Astrocyte of the spinal cord (primary cell): ENCODE results near the gene EHBP1.

Source experiments
- DNase-seq: peaks from one replicate; pipeline ENCODE4 v3.0.0; 2011; ENCODE audit warnings: low read depth, low spot score
- H3K4me3 ChIP-seq: 2 replicates; pipeline ENCODE4 v1.5.1; 2011; ENCODE audit warnings: low read depth, mild to moderate bottlenecking, low read length, moderate library complexity
- in situ Hi-C: cut with HindIII; loops from 2 replicates; pipeline ENCODE4 v1.10.0; 2017; ENCODE audit warnings: low sequenced_read_pairs
- TF ChIP-seq, protein P1 (sequence below): IDR thresholded peaks from 2 replicates; pipeline ENCODE4 v1.5.1; 2012; ENCODE audit warnings: low read depth, mild to moderate bottlenecking, low read length, inconsistent platforms

EHBP1 gene

DNA sequence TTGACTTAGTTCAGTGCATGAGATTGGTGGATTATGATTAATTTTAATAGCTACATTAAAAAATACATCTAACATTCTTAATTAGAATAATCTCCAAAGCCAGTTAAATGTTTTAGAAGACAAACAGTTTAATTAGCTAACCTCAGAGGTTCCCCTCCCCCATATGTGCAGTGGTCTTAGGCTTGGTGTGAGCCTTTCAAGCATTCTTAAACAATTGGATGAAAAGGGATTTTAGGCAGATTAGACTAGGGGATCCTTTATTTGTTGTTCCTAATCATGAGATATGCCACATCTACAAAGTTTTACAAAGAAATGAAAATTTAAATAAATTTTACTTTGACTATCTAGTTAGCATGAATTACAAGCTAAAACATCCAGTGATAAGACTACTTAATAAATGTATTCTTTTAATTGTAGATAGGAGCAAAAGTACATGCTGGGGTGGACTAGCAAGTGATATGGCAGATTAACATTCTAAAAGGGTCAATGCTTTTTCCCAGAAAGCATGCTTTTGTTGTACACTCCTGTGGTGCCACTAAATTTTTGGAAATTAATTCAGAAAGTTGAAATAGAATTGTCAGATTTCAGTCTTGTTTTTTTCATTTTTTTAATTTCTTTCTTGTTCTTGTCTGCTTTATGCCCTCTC lies 302.4 kb downstream of the EHBP1 start:
- TF ChIP-seq, protein P1, sequence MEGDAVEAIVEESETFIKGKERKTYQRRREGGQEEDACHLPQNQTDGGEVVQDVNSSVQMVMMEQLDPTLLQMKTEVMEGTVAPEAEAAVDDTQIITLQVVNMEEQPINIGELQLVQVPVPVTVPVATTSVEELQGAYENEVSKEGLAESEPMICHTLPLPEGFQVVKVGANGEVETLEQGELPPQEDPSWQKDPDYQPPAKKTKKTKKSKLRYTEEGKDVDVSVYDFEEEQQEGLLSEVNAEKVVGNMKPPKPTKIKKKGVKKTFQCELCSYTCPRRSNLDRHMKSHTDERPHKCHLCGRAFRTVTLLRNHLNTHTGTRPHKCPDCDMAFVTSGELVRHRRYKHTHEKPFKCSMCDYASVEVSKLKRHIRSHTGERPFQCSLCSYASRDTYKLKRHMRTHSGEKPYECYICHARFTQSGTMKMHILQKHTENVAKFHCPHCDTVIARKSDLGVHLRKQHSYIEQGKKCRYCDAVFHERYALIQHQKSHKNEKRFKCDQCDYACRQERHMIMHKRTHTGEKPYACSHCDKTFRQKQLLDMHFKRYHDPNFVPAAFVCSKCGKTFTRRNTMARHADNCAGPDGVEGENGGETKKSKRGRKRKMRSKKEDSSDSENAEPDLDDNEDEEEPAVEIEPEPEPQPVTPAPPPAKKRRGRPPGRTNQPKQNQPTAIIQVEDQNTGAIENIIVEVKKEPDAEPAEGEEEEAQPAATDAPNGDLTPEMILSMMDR, result no peak
- no peak for DNase-seq
- in situ Hi-C loops, result no loop called here
- no peak overlapping the region for H3K4me3 ChIP-seq

DNA sequence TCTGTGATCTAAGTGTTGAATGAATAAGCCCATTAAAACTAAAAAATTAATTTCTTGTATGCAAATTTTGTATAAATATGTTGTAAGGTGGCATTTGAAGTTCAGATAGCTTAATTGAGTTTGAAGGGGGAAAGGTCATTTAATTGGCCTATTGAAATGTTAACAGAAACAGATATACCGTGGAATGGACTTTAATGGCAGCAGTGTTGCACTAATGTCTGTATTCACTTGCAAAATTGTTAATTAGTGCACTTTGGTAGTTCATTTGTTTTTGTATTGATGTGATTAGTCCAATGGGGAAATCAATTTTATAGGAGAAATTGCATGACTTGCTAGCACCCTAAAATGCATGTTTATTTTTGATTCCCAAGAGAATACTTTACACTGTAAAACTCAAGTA lies 303.3 kb downstream of the EHBP1 start:
- TF ChIP-seq, protein P1, result no peak
- H3K4me3 ChIP-seq, result no peak overlapping the region
- no peak for DNase-seq
- in situ Hi-C loops, result no loop called here

DNA sequence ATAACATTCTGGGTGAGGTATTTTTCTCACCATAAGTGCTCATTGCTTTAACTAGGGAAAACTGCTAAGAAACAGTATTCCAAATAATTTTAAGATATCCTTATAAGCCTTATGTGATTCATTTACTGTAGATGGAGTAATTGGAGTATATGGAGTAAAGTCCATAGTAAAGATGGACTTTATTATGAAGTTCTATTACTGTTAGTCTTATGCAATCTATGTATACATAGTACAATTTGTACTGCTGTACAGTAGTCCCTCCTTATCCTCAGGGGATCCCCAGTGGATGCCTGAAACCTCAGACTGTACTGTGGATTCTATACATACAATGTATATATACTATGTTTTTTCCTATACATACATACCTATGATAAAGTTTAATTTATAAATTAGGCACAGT lies 304.0 kb downstream of the EHBP1 start:
- in situ Hi-C loops, result no loop called here
- TF ChIP-seq, protein P1, result no peak
- no peak overlapping the region for H3K4me3 ChIP-seq
- DNase-seq, result no peak

DNA sequence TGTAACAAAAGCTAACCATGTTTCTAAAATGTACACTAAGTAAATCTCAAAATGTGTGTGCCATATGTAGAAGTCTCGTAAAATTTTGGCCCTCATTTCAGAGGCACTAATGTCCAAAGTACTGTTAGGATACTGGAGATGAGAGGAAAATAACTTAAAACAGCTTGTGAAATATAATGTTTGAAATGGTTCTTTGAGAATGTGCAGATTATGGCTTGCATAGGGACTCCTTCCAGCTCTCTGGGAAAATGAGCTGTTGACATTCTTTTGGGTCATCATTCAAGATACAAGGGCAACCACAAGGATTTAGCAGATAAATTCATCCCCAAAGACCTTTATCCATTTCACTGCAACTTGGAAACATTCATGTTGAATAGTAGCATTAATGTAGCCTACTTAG lies 307.0 kb downstream of the EHBP1 start:
- in situ Hi-C loops, result no loop called here
- H3K4me3 ChIP-seq, result no peak overlapping the region
- DNase-seq, result no peak
- TF ChIP-seq, protein P1, result no peak

DNA sequence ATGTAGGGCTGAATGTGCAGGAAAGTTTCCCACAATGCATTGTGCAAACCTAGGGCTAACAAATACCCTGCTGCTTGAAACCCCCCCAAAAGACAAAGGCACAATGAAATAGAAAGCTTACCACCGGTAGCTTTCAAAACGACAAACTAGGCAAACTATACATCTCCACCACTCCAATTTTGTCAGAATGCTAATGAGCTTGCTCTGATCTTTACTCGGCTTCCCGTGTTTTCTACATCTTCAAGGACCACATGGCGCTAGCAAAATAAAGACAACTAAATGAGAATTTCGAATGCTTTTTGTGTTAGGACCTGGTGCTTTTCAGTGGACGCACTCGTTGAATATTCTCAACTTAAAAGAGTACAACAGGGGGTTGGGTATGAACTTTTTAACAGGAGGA lies 307.9 kb downstream of the EHBP1 start:
- no peak for DNase-seq
- TF ChIP-seq, protein P1, result no peak
- no peak overlapping the region for H3K4me3 ChIP-seq
- in situ Hi-C loops, result no loop called here

DNA sequence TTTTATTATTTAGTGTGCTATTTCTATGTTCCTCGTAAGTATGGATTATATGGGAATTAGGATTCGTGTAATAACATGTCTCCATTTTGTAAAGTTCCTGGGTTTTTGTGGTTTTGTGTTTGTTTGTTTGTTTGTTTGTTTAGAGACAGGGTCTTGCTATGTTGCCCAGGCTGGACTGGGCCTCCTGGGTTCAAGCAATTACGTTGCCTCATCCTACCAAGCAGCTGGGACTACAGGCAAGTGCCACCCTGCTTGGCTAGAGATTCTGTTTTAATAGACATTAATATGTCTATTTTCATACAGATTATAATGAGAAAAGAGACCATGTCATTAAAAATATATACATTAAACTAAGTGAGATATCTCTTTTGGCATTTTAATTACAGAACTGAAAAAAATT lies 309.9 kb downstream of the EHBP1 start:
- TF ChIP-seq, protein P1, result no peak
- H3K4me3 ChIP-seq, result no peak overlapping the region
- DNase-seq, result no peak
- in situ Hi-C loops, result no loop called here
